GM19468 (cell line): ENCODE data around the gene CCDC33.

ENCODE experiments used
- ATAC-seq: cut with Tn5 transposase; IDR thresholded peaks from one replicate; pipeline ENCODE4 v1.9.1; 2021; ENCODE audit warnings: mild to moderate bottlenecking, moderate library complexity, moderate number of reproducible peaks; ENCODE audit not compliant: unreplicated experiment; ENCODE audit errors: extremely low read depth

CCDC33 gene

DNA sequence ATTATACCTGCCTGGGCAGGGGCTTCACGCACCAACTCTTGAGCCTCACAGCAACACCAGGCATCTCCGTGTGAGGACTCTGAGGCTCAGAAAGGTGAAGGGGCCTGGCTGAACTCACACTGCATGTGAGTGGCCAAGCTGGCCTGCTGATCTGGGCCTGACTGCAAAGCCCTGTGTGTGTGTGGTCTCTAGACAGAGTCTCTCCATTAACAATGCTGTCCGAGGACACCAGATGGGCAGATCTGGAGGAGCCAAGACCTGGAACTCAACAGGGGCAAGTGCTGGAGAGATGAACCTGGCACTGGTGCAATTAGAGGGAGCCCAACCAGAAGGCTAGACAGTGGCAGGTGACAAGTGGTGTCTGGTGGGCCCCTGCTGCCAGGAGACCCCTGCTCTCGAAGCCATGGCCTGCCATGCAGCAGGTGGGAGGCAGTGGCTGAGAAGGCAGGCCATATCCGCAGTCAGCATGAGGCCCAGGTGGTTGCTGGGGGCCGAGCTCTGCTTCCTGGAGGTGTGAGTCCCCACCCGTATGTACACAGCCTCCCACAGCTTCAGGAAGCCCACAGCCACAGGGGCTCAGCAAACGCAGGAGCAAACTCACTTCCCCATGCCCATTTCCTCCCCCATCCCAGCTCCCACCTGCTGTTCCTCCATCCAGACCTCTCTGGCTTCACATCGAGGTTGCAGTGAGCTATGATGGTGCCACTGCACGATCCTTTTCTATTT lies 92.4 kb downstream of the CCDC33 start:
- ATAC-seq = no peak

DNA sequence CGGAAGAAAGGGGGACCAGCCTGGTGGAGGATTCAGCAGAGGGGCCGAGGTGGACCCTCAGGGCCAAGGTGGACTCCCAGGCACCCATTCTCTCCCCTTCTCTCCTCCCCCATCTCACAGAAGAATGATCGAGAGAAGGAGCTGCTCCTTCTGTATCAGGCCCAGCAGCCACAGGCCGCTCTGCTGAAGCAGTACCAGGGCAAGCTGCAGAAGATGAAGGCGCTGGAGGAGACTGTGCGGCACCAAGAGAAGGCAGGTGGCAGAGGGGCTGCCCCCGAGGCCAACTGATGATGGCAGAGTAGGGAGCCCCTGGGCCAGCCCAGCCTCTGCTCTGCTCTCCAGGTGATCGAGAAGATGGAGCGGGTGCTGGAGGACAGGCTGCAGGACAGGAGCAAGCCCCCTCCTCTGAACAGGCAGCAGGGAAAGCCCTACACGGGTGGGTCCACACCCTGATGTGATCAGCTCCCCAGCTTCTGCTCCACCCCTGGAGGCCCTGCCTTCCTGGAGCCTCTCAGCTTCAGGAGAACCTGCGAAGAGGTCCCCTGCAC lies 94.8 kb downstream of the CCDC33 start:
- ATAC-seq = no peak

DNA sequence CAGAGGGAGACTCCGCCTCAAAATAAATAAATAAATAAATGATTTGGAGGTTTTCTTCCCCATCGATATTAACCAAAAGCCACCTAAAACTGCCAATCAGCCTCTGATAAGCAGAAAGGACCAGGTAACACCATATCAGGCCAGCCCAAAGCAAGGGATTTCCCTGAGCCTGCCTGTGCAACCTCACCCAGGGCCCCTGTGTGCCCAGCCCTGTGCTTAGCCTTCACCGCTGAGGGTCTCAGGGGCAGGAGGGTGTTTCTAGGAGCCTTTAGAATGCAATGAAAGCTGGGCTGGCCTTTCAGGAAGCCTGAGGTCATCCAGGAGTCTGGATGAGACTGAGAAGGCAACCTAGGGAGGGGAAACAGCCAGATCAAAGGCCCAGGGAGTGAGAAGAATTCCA lies 95.9 kb downstream of the CCDC33 start:
- ATAC-seq = no peak

DNA sequence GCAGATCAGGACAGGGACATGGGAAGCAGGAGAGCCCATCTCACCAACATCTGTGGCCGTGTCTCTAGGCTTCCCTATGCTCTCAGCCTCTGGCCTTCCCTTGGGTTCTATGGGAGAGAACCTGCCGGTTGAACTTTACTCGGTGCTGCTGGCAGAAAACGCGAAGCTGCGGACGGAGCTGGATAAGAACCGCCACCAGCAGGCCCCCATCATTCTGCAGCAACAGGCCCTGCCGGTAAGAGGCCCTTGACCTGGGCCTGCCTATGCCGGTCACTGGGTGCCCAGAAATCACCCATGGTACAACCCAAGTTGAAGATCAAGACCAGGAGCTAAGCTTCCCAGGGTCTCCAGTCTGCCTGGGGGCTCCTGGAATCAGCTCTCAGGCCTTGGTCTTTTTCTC lies 96.5 kb downstream of the CCDC33 start:
- ATAC-seq = no peak

DNA sequence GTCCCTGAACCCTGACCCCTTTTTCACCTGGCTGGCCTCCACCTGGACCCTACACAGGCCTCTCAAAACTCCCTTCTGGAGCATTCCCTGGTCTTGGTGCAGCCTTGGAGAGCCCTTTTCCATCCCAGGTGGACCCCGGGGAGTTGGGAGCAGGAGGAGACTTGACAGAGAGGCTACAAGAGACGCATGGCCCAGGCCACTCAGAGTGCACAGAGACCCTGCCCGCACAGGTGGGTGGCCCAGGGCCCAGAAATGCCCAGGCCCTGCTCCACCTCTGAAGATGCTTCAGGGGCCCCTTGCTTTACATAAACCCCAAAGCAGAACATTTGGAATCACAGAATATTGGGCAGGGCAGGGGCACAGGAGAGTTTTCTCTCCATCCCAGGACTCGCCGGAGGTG lies 97.0 kb downstream of the CCDC33 start:
- ATAC-seq = no peak

DNA sequence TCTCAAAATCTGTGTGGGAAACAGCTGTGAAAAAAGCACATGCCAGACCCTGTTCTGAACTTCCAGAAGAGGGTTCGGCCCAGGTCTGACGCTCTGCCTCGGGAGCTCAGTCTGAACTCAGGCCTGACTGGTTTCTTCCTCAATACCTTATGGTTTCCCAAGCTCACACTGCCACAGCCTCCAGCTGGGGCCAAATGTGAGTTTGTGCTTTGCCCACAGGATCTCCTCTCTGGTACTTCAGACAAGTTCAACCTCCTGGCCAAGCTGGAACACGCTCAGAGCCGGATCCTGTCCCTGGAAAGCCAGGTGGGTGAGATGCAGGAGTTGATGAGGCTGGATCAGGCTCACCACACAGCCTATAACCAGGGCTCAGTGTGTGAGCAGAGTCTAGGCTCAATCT lies 97.5 kb downstream of the CCDC33 start:
- ATAC-seq = no peak

DNA sequence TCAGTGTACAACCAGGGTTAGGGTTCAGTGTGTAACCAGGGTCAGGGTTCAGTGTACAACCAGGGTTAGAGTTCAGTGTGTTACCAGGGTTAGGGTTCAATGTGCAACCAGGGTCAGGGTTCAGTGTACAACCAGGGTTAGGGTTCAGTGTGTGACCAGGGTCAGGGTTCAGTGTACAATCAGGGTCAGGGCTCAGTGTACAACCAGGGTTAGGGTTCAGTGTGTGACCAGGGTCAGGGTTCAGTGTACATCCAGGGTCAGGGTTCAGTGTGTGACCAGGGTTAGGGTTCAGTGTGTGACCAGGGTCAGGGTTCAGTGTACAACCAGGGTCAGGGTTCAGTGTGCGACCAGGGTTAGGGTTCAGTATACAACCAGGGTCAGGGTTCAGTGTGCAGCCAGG lies 98.0 kb downstream of the CCDC33 start:
- no peak for ATAC-seq

DNA sequence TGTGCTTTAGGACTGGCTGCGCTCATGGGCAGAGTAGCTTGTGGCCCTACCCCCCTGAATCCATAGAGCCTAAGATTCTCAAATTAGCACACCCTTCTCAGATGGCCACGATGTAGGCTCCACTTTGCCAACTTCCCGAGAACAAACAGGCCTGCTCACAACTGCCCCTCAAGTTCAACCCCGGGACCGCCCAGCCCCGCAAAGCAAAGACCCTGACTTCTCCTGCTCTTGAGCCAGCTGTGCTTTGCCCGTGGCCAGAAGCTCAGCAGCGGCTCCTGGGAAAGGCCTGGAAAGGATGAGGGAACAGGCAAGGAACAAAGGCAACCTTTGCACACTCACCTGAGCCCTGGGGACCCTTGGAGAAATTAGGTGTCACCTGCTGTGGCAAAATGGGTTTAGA lies 99.3 kb downstream of the CCDC33 start:
- ATAC-seq = no peak

DNA sequence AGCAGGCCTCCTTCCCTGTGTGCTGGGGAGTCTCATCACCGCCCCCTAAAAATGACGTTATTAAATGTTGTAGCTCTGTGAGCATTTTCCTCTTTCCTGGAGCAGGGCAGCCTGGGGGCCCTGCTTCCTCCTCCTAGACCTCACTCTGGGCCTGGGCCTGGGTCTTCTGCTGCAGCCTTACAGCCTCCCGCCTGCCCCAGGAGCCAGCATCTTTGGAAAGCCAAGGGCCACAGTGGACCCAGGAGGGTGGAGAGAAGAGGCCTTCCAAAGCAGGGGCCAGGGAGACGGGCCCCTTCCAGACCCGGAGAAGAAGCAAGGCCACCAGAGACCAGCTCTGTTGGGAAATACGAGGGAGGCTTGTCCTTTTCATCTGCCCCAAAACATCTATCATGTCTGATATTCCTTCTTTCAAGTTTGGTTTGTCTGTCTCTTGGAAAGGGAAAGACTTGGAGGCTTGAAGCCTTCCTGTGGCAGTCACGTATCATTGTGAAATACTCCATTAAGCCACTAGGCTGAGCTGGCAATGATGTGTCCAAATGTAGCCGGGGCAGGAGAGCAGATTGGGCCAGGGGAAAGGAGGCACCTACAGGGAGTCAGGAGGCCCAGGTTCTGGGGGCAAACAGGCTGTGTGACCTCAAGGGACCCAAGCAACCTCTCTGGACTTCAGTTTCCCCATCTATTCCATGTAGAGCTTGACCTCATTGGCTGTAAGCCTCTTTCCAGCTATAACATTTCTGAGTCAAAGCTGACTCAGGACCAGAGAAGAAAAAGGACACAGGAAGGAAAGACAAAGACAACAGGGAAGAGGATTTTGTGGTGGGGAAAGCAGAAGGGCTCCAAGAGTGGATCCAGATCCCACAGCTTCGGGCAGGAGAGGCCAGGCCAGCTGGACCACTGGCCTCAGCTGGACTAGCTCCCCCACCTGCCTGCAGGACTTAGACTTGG lies 100.2 kb downstream of the CCDC33 start:
- no peak for ATAC-seq

DNA sequence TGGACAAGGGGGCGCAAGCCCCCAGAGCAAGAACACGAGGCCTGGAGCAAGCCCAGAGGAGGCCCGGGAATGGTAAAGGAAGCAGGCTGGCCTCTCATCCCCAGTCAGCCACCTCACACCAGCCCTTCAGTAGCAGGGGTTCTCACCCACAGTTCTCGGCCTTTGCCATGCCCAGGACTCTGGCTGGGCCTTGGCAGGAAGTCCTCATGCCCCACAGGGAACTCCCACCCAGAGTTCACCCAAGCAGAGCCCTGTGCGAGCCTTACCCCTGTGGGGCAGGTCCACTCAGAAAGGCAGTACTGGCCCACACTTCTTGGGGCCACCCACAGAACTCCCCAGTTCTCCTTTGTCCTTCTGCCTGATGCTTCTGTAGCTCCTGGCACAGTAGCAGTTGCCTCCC lies 101.0 kb downstream of the CCDC33 start:
- no peak for ATAC-seq

DNA sequence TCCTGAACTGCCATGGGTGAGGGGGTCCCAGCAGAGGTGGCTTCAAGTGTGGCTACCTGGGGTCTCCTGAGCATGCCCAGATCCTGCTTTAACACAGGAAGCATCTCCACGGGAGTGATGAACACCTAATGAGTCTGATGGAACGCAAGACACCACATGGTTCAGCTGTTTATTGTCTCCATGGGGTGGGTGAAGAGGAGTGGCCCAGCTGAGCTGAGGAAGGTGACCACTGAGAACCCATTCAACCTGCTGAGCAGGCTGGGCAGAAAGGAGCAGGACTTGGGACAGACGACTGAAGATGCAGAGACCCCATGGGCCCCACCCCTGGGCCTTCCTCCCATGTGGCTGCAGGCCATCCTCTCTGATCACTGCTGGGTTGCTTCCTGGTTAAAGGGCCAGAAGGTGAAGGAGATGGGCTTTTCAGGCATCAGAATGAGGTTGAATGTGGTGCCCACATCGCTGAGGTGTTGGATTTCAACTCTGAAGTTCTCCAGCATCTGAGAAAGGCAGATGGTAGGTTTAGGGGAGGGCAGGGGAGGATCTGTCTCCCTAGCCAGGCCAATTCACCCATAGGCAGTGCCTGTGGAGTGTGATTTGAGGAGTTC lies 101.6 kb downstream of the CCDC33 start:
- ATAC-seq = no peak

DNA sequence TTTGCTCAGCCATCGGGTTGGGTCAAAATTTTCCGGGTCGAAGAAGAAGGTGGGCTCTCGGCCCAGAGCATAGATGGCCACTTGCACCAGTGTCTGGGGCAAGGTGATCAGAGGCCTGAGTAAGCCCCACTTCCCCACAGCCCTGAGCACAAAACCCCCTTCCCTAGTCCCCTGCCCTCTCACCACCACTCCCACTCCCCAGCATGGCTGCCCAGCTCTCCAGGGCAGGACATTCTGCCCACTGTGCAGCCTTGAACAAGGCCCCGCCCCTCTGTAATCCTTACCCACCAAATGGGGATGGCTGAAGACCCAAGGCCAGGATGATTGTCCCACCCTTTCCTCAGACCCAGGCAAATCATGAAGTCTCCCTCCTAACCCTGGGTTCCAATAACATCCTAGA lies 102.5 kb downstream of the CCDC33 start:
- ATAC-seq = no peak

DNA sequence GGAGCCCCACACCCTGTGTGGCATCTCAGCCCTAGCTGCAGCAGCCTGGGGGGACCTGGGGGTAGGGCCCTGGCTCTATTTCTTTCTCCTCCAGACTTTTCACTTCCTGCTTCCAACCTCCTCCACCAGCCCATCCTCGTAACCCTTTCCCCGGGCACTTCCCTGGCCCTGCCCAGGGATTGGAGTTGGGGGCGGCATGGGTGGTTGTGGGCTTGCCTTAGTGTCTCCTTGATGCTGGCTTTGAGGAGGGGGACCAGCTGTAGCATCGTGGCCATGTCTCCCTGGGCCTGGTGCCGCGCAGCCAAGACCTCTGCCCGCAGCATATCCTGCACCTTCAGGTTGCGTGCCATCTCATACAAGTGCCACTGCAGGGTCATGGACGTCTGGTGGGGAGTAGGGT lies 103.2 kb downstream of the CCDC33 start:
- no peak for ATAC-seq

DNA sequence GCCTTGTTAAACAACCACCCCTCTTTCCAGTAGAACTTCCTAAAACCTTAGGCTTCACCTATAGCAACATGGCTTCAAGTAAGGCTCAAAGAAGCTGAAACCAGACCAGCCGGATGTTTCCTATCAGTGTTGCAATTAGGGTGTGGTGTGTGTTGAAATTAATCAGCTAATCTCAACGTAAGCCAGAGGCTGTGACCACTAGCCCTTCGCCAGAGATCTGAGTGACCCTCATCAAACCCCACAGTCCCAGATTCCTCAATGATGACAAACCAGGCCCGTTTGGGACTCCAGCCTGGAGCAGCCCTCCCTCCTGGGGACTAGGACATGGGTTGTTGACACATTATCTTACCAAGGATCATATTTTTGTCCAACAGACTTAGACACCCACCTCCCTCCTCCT lies 104.0 kb downstream of the CCDC33 start:
- no peak for ATAC-seq

DNA sequence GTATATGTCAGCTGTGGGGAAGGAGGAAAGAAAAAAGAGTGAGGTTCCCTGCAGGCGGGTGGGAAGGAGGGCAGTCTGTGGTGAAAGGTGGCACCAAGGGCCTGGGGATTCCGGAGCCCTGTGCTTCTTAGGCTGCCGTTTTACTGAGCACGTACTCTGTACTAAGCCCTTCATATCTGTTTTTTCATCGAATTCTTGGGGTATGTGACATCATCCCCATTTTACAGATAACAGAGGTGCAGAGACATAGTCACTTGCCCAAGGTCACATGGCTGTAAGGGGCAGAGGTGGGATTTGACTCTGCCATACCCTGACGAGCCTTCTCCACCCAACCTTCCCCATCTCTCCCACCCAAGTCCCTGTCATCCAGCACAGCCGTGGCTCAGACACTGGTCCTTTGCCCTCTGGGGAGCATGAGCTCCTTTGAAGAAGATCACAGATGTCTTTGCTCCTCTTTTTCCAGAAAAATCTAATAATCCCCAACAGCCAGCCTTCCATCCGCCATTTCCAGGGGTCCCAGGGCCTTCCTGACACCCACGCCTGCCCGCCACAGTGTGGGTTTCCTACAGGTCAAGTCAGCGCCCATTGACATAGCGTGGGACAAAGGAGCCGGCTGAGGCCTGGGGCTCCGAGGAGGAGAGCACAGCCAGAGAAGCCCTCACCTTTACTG lies 107.1 kb downstream of the CCDC33 start:
- ATAC-seq = no peak

DNA sequence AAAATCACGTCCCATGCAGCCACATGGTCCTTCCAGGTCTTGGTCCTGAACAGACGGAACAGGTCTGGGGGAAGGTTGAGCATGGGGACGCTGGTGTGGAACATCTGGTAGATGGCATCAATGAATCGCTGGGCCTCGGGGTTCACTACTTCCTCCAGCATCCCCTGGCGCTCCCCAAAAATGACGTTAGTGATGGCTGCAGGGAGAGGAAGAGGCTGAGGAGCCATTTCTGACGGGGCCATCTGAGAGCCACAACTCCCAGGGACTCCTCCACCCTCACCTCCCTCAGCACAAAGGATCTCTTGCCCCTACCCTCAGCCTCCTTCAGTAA lies 107.6 kb downstream of the CCDC33 start:
- ATAC-seq = no peak

DNA sequence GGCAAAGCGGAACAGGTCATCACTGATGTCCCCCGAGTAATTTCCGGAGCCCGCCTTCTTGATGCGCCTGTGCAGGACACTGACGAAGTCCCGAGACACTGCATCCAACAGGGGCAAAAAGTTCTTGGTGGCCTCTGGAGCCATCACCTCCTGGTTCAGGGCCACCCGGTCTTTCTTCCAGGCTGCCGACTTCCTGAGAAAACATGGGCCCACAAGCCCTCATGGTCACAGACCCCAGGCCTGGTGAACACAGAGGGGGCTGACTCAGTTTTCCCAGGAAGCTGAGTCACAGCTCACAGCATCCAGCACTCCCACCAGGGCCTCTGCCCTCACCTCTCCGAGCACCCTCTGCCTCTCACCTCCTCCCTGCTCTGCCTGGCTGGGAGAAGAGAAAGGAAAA lies 108.9 kb downstream of the CCDC33 start:
- ATAC-seq = no peak

DNA sequence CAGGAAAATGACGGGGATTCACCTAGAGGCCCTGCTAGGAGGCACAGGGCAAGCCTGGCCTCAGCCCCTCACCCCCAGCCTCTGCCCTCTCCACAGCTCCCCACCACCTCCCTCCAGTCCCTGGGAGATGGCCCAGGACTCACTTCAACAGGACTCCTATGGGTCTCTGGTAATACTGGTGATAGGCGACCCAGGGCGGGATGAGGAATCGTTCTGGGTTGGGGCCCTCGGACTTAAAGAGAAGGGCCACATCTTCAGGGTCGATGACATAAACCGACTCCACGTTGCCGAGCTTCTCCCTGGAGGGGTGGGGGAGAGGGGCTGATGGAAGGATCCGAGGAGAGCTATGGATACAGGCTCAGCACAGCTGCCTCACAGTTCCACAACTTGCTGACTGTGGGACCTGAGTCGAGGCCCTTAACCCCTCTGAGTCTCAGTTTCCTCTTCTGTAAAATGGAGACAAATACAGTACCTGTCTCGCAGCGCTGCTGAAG lies 111.7 kb downstream of the CCDC33 start:
- ATAC-seq = no peak

DNA sequence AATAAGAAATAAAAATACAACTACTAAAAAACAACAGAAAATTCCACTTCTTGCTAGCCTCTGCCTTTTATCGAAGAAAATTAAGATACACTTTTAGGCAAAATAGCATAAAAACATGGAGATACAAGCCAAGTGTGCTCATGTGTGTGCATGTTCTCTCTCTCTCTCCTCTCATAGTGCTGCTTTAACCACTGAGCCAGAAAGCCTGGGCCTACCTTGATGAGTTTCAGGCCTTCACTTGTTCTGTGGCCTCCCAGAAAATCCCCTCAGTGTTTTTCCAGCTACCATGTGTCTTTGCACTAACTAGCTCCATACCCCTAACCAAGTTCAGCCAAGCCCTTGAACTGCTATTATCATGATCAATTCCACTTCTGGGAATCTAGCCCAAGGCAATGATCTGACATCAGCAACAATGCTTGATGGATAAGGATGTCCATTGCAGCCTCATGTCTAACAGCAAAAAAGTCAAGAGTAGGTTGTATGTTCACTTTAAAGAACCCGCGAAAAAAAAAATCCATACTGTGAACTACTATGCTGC lies 113.2 kb downstream of the CCDC33 start:
- ATAC-seq = no peak
